ENCODE results near the gene C1R. TPM values are rescaled to one million over a fixed set of nuclear protein-coding genes. Genes with fewer than 3 reads are reported as not detected.
"Not testable (repeated sequence)": the region's sequence is repeated elsewhere in the genome, so short reads cannot be mapped to it uniquely, and the experiment has no call there.

Gene C1R
- total RNA-seq, 4 donors from 2014 or later = 47.5 to 97.8 (median 74.9) TPM

- in situ Hi-C loops (cut with MboI; ENCODE audit: low sequenced_read_pairs in 4 of 4) = no loop called here
- intact Hi-C loops (cut with DNase I; ENCODE audit: low total_unique reads) = no loop called here
- no peak for DNase-seq
These were observed 45.7 kb downstream of the C1R start for GRCh38 chr12:7046383-7047105.

GRCh38 chr12:7045913-7046312, 46.3 kb downstream of the C1R start:
- in situ Hi-C loops (cut with MboI; ENCODE audit: low sequenced_read_pairs in 4 of 4) = no loop called here
- TF ChIP-seq CTCF (IDR thresholded peaks at IDR 0.05 in 4 of 5, conservative IDR thresholded peaks at IDR 0.05 in 1 of 5) (no peak), POLR2A (IDR thresholded peaks at IDR 0.05) (no peak)
- Histone ChIP-seq H3K9me3 (no peaks in the 10 kb centered on the region), H3K27me3 (no peaks in the 10 kb centered on the region), H3K4me3 (no peak overlapping the region), H3K27ac (no peak overlapping the region), H3K4me1 (peaks cover 17 to 18% of the 10 kb centered on the region in 2 donors), H3K36me3 (no peaks in the 10 kb centered on the region)
- intact Hi-C loops (cut with DNase I; ENCODE audit: low total_unique reads) = no loop called here
- DNase-seq (no peak), ATAC-seq (no peak)

More at GRCh38 chr12:7046383-7047105, 45.7 kb downstream of the C1R start:
- Histone ChIP-seq H3K27me3 (no peaks in the 10 kb centered on the region), H3K36me3 (no peaks in the 10 kb centered on the region), H3K27ac (no peak overlapping the region), H3K4me1 (peaks cover 17 to 18% of the 10 kb centered on the region in 2 donors), H3K9me3 (no peaks in the 10 kb centered on the region), H3K4me3 (no peak overlapping the region)
- TF ChIP-seq CTCF (IDR thresholded peaks at IDR 0.05 in 4 of 5, conservative IDR thresholded peaks at IDR 0.05 in 1 of 5) = no peak
- TF ChIP-seq POLR2A (IDR thresholded peaks at IDR 0.05) = no peak
- ATAC-seq = no peak

DNA sequence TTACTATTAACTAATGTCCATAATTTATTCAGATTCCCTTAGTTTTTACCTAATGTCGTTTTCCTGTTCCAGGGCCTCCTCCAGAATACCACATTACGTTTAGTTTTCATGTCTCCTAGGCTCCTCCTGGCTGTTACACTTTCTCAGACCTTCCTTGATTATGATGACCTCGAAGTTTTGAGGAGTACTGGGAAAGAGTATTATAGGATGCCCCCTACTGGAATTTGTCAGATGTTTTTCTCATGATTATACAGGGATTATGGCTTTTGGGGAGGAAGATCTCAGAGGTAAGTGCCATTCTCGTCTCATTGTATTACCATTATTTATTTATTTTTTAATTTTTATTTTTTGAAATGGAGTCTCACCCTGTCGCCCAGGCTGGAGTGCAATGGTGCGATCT, 49.4 kb downstream of the C1R start:
- Histone ChIP-seq H3K4me3 (no peak overlapping the region), H3K27ac (no peak overlapping the region), H3K27me3 (no peaks in the 10 kb centered on the region), H3K4me1 (no peaks in the 10 kb centered on the region), H3K9me3 (no peaks in the 10 kb centered on the region), H3K36me3 (no peaks in the 10 kb centered on the region)
- DNase-seq (no peak), ATAC-seq (peak; percentile 76 to 81)
- intact Hi-C loops (cut with DNase I; ENCODE audit: low total_unique reads) (no loop called here), in situ Hi-C loops (cut with MboI; ENCODE audit: low sequenced_read_pairs in 4 of 4) (no loop called here)
- TF ChIP-seq POLR2A (IDR thresholded peaks at IDR 0.05) = no peak
- peak in 4 of 5 experiments; percentile 22 to 46 (median 30) for TF ChIP-seq CTCF (IDR thresholded peaks at IDR 0.05 in 4 of 5, conservative IDR thresholded peaks at IDR 0.05 in 1 of 5)

DNA sequence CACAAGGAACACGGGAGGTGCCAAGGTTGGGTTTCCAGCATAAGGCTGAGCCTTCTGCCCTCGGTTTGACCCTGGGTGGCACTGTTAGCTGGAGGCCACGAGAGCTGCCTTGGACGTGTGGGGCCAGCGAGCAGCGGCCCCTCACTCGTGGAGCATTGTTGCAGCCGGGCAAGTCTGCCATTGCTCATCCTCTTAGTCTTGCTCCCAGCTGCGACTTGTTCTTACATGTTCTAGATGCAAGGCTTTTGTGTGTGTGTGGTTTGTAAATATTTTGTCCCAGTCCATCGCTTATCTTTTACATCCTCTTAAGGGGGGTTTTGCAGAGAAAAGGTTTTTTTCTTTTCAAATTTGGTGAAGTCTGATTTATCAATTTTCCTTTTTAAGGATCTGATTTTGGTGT, 52.8 kb downstream of the C1R start:
- no peak overlapping the region for H3K27ac ChIP-seq
- no peaks in the 10 kb centered on the region for H3K4me1 ChIP-seq
- DNase-seq (no peak), ATAC-seq (no peak)
- no peak for TF ChIP-seq CTCF (IDR thresholded peaks at IDR 0.05 in 4 of 5, conservative IDR thresholded peaks at IDR 0.05 in 1 of 5)
- no peak for TF ChIP-seq POLR2A (IDR thresholded peaks at IDR 0.05)
- in situ Hi-C loops (cut with MboI; ENCODE audit: low sequenced_read_pairs in 4 of 4) (no loop called here), intact Hi-C loops (cut with DNase I; ENCODE audit: low total_unique reads) (no loop called here)
- no peaks in the 10 kb centered on the region for H3K9me3 ChIP-seq
- no peak overlapping the region for H3K4me3 ChIP-seq
- H3K27me3 ChIP-seq = no peaks in the 10 kb centered on the region
- no peaks in the 10 kb centered on the region for H3K36me3 ChIP-seq

- H3K36me3 ChIP-seq = no peaks in the 10 kb centered on the region
- intact Hi-C loops (cut with DNase I; ENCODE audit: low total_unique reads) = no loop called here
- no peak for ATAC-seq
- no peak for DNase-seq
- no peak overlapping the region for H3K27ac ChIP-seq
- no peaks in the 10 kb centered on the region for H3K4me1 ChIP-seq
- H3K4me3 ChIP-seq = no peak overlapping the region
- in situ Hi-C loops (cut with MboI; ENCODE audit: low sequenced_read_pairs in 4 of 4) = no loop called here
- no peaks in the 10 kb centered on the region for H3K9me3 ChIP-seq
- no peaks in the 10 kb centered on the region for H3K27me3 ChIP-seq
- no peak for TF ChIP-seq CTCF (IDR thresholded peaks at IDR 0.05 in 4 of 5, conservative IDR thresholded peaks at IDR 0.05 in 1 of 5)
- no peak for TF ChIP-seq POLR2A (IDR thresholded peaks at IDR 0.05)
These were observed 53.7 kb downstream of the C1R start for GRCh38 chr12:7038591-7038990.

- H3K9me3 ChIP-seq; intact Hi-C loops (cut with DNase I; ENCODE audit: low total_unique reads); H3K27me3 ChIP-seq; H3K4me1 ChIP-seq; H3K27ac ChIP-seq; H3K4me3 ChIP-seq; ATAC-seq; H3K36me3 ChIP-seq; in situ Hi-C loops (cut with MboI; ENCODE audit: low sequenced_read_pairs in 4 of 4); DNase-seq: not testable (repeated sequence)
These were observed 54.8 kb downstream of the C1R start for GRCh38 chr12:7037411-7037810.

All from gastrocnemius medialis (tissue), 4 donors.